MCF 10A (cell line): ENCODE measurements around the gene SRSF12. TPM values are rescaled to one million over a fixed set of nuclear protein-coding genes. Genes with fewer than 3 reads are reported as not detected.
A peak's percentile ranks its signal among the peaks of the same experiment; 100 is the strongest.

Experiments
- BruUV-seq: library from RNA; stranded (reverse); fragments of 400-500 nt; replicated peaks from 2 replicates; lab custom pipeline; 2021; lab: Mats Ljungman, UMichigan
- CTCF ChIA-PET: fragments of 300-600 bp; sonication (Branson Sonifier 250); formaldehyde crosslinking; extraction: SDS; loops from one replicate; lab custom pipeline; 2021; ENCODE audit warnings: antibody characterized with exemption, inconsistent platforms; lab: Yijun Ruan, JAX
- POLR2A ChIA-PET: fragments of 300-600, 350-650 bp; sonication (Branson Sonifier 250); formaldehyde crosslinking; extraction: SDS; loops from one replicate; lab custom pipeline; 2020; ENCODE audit warnings: antibody characterized with exemption, inconsistent platforms; lab: Yijun Ruan, JAX
- DNase-seq: peaks from one replicate; pipeline ENCODE4 v3.0.0-alpha.2; 2018; ENCODE audit not compliant: unreplicated experiment
- H3K27ac Mint-ChIP-seq: one replicate; pipeline ENCODE4 v1.8.0; 2022; ENCODE audit warnings: mild to moderate bottlenecking, low read depth, mixed read lengths; ENCODE audit not compliant: unreplicated experiment
- H3K27me3 Mint-ChIP-seq: one replicate; pipeline ENCODE4 v1.8.0; 2022; ENCODE audit warnings: mixed read lengths; ENCODE audit not compliant: insufficient read depth, unreplicated experiment
- H3K36me3 Mint-ChIP-seq: one replicate; pipeline ENCODE4 v1.8.0; 2022; ENCODE audit warnings: mild to moderate bottlenecking, moderate library complexity, mixed read lengths; ENCODE audit not compliant: insufficient read depth, unreplicated experiment
- H3K4me1 Mint-ChIP-seq: one replicate; pipeline ENCODE4 v1.8.0; 2022; ENCODE audit warnings: mixed read lengths; ENCODE audit not compliant: insufficient read depth, unreplicated experiment
- H3K4me3 Mint-ChIP-seq: one replicate; pipeline ENCODE4 v1.8.0; 2022; ENCODE audit warnings: mild to moderate bottlenecking, moderate library complexity, mixed read lengths; ENCODE audit not compliant: unreplicated experiment
- H3K9me3 Mint-ChIP-seq: one replicate; pipeline ENCODE4 v1.8.0; 2022; ENCODE audit warnings: mixed read lengths; ENCODE audit not compliant: unreplicated experiment
- intact Hi-C: fragments of 100-400 bp; cut with micrococcal nuclease; formaldehyde crosslinking; loops from 2 replicates; pipeline ENCODE4 v1.14.1; 2022
- total RNA-seq: library from RNA; stranded (reverse); gene quantifications from 2 replicates; pipeline ENCODE4 v1.2.3, GENCODE V29; 2022
- TF ChIP-seq, protein P1 (sequence below): fragments of 200-600 bp; IDR thresholded peaks from one replicate; pipeline ENCODE4 v1.8.0; 2022; ENCODE audit warnings: antibody characterized with exemption, mild to moderate bottlenecking; ENCODE audit not compliant: unreplicated experiment

Gene SRSF12
- total RNA-seq, 1 experiment from 2014 or later = 1.2 TPM

DNA sequence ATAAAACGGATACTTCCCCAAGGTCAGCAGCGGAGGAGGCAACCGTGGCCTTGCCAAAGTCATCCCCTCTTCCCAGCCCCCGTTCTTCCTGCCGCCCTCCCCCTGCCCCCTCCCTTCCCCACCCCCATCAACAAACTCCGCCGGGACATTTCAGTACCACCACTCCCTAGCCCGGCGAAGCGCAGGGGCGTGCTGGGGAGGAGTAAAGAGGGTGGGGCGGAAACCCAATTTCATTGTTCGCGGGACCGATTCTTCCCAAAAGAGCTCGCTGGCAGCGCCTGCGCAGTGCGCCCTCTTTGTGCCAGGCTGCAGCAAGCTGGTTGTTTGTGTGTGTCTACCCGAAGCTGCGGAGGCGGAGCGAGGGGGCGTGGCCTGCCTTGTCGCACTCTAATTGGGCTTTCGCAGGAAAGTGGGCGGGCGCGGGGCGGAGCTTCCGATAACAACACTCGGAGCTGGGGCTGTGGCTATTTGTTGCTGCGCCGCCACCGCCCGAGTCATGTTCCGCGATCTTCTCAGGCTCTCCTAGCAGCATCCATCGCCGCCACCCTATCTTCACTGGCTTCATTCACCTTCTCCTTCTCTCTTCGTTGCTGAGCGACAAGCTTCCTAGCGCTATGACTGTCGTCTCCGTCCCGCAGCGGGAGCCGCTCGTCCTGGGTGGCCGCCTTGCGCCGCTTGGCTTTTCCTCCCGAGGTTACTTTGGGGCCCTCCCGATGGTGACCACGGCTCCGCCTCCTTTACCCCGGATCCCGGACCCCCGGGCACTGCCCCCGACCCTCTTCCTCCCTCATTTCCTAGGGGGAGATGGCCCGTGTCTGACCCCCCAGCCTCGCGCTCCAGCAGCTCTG lies 37.4 kb downstream of the SRSF12 start, which contains the start of gene PNRC1:
TSS of gene PNRC1 (plus strand) at position 471 of the 848 bp plus-strand sequence. CDS start at position 615, 144 bp downstream.
- no peaks in the 10 kb centered on the region for H3K9me3 Mint-ChIP-seq
- DNase-seq = peak; percentile 99
- intact Hi-C loops = loop anchor here (1.0 to 5.0 kb wide), 3 partner anchors 45 to 97 kb away; partner anchors contain the start of gene PM20D2

DNA sequence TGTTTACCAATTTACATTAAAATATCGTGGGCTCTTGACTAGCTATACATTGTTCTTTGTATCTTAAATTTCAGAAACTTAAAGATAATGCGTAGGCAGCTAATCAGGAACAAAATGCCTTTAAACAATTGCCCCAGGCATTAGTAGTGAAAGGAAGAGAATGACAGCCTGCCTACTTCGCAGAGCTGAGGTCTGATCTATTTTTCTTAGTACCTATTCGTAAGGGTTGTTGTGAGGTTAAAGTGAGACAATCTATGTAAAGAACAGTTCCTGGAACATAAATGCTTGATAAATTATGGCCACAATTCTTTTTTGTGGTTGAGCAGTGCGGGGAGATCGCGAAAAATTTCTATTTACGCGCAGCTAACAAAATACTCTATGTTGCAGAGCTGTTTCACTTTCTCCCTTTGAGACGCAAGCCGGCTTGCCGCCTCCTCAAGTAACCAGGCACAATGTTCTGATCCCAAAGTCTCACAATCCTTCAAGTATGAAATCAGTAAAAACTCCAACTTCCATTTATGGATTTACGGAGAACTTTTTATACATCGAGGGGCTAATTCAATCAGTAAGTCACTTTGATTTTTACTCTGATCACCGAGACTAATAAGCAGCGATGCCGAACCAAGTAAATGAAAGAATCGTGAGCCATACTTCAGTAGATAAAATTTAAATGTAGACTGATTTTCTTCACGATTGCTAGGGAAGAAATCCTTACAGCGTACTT lies 38.2 kb downstream of the SRSF12 start:
- peaks cover 14% of the 10 kb centered on the region for H3K4me1 Mint-ChIP-seq
- H3K27ac Mint-ChIP-seq = peak overlapping the region; percentile 92
- H3K9me3 Mint-ChIP-seq = no peaks in the 10 kb centered on the region
- H3K4me3 Mint-ChIP-seq = peak overlapping the region; percentile 96
- no peaks in the 10 kb centered on the region for H3K27me3 Mint-ChIP-seq
- ChIA-PET CTCF (interaction anchor here (0.8 to 4.4 kb wide), 11 partner anchors 9 to 96 kb away, joined by 3 to 36 read pairs (median 7); partner anchors contain the start of gene PM20D2), POLR2A (interaction anchor here (0.6 to 12.6 kb wide), 39 partner anchors 9 to 1379 kb away, joined by 3 to 573 read pairs (median 5); partner anchors contain the start of genes PM20D2, RNGTT, SRSF12 and UBE2J1)
- intact Hi-C loops = loop anchor here (1.0 to 5.0 kb wide), 3 partner anchors 44 to 96 kb away; partner anchors contain the start of gene PM20D2
- TSS peak; percentile 92 for BruUV-seq
- peak; percentile 71 for DNase-seq
- H3K36me3 Mint-ChIP-seq = peaks cover 47% of the 10 kb centered on the region
- TF ChIP-seq, protein P1, sequence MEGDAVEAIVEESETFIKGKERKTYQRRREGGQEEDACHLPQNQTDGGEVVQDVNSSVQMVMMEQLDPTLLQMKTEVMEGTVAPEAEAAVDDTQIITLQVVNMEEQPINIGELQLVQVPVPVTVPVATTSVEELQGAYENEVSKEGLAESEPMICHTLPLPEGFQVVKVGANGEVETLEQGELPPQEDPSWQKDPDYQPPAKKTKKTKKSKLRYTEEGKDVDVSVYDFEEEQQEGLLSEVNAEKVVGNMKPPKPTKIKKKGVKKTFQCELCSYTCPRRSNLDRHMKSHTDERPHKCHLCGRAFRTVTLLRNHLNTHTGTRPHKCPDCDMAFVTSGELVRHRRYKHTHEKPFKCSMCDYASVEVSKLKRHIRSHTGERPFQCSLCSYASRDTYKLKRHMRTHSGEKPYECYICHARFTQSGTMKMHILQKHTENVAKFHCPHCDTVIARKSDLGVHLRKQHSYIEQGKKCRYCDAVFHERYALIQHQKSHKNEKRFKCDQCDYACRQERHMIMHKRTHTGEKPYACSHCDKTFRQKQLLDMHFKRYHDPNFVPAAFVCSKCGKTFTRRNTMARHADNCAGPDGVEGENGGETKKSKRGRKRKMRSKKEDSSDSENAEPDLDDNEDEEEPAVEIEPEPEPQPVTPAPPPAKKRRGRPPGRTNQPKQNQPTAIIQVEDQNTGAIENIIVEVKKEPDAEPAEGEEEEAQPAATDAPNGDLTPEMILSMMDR = no peak

More for the DNA sequence above, 37.4 kb downstream of the SRSF12 start, which contains the start of gene PNRC1:
- POLR2A ChIA-PET = interaction anchor here (0.6 to 12.6 kb wide), 43 partner anchors 8 to 749 kb away, joined by 3 to 573 read pairs (median 4); partner anchors contain the start of genes CASP8AP2, PM20D2, RNGTT and SRSF12
- TF ChIP-seq, protein P1 = no peak
- Mint-ChIP-seq H3K4me1 (peaks cover 19% of the 10 kb centered on the region), H3K27me3 (no peaks in the 10 kb centered on the region), H3K27ac (peak within 1 kb of the TSS; percentile 92), H3K36me3 (peaks cover 55% of the 10 kb centered on the region), H3K4me3 (peak within 1 kb of the TSS; percentile 96)
- CTCF ChIA-PET = interaction anchor here (0.6 to 4.4 kb wide), 7 partner anchors 28 to 1018 kb away, joined by 3 to 36 read pairs (median 5); no protein-coding TSS in a partner anchor
- TSS peak; percentile 36 for BruUV-seq

DNA sequence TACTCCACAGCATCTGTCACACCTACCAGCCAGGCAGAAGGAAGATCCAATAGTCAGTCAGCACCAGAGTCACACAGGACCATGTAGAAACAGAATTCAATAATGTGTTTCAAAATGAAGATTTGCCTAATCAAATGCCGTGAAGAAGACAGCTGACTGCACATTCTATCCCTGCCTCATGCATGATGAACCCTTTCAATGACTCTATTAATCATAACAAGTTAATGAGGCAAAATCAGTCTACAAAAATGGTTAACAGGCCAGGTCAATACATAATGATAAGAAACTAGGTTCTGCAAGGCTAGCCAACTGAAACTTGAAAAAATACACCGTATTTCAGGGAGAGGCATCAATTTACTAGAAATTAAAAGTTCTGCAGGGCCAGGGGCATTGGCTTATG lies 44.0 kb downstream of the SRSF12 start:
- DNase-seq = no peak
- Mint-ChIP-seq H3K4me1 (no peaks in the 10 kb centered on the region), H3K4me3 (no peak overlapping the region), H3K27ac (no peak overlapping the region), H3K9me3 (no peaks in the 10 kb centered on the region), H3K27me3 (no peaks in the 10 kb centered on the region), H3K36me3 (no peaks in the 10 kb centered on the region)
- ChIA-PET POLR2A (interaction anchor here (0.8 to 5.4 kb wide), 4 partner anchors 12 to 38 kb away, joined by 3 to 39 read pairs (median 6); no protein-coding TSS in a partner anchor), CTCF (interaction anchor here (0.6 to 0.8 kb wide), 4 partner anchors 11 to 745 kb away, joined by 3 to 4 read pairs (median 3); no protein-coding TSS in a partner anchor)
- BruUV-seq = no TSS peak
- TF ChIP-seq, protein P1 = no peak
- intact Hi-C loops = no loop called here
